GM23338 (cell line): ENCODE measurements around the gene EZH2. TPM values are rescaled to one million over a fixed set of nuclear protein-coding genes. Genes with fewer than 3 reads are reported as not detected.

Source experiments
- ATAC-seq: fragments of 200-7000 bp; cut with Tn5 transposase; 3 replicates; pipeline ENCODE4 v1.9.1; 2020
- DNase-seq: peaks from one replicate; pipeline ENCODE4 v3.0.0-alpha.2; 2015; ENCODE audit warnings: low spot score
- H2AFZ ChIP-seq: fragments of 200-600 bp; sonication (generic); 2 replicates; pipeline ENCODE4 v1.8.0; 2016; ENCODE audit warnings: antibody characterized with exemption, mild to moderate bottlenecking, moderate library complexity
- H3F3A ChIP-seq: fragments of 200-600 bp; sonication (generic); replicated peaks from 2 replicates; pipeline ENCODE4 v1.8.0; 2017; ENCODE audit warnings: antibody characterized with exemption, mixed run types, low read depth
- H3K27ac ChIP-seq: fragments of 200-600 bp; sonication (generic); 2 replicates; pipeline ENCODE4 v1.6.1; 2016; ENCODE audit warnings: low read depth
- H3K27me3 ChIP-seq: fragments of 200-600 bp; sonication (generic); 2 replicates; pipeline ENCODE4 v1.8.0; 2016; ENCODE audit warnings: mild to moderate bottlenecking, mixed run types, moderate library complexity; ENCODE audit not compliant: insufficient read depth
- H3K36me3 ChIP-seq: fragments of 200-600 bp; sonication (generic); 2 replicates; pipeline ENCODE4 v1.8.0; 2016; ENCODE audit warnings: mild to moderate bottlenecking; ENCODE audit not compliant: insufficient read depth
- H3K4me1 ChIP-seq: fragments of 200-600 bp; sonication (generic); 2 replicates; pipeline ENCODE4 v1.8.0; 2016; ENCODE audit warnings: mild to moderate bottlenecking, moderate library complexity; ENCODE audit not compliant: insufficient read depth
- H3K4me2 ChIP-seq: fragments of 200-600 bp; sonication (generic); 2 replicates; pipeline ENCODE4 v1.7.1; 2017; ENCODE audit warnings: mixed run types
- H3K4me3 ChIP-seq: fragments of 200-600 bp; sonication (generic); 2 replicates; pipeline ENCODE4 v1.6.1; 2016; ENCODE audit warnings: mixed run types
- H3K79me2 ChIP-seq: fragments of 200-600 bp; sonication (generic); replicated peaks from 2 replicates; pipeline ENCODE4 v1.8.0; 2017; ENCODE audit warnings: mild to moderate bottlenecking; ENCODE audit not compliant: insufficient read depth
- H3K9me2 ChIP-seq: fragments of 200-600 bp; sonication (generic); 2 replicates; pipeline ENCODE4 v1.8.0; 2017; ENCODE audit not compliant: insufficient read depth
- H4K20me1 ChIP-seq: fragments of 200-600 bp; sonication (generic); replicated peaks from 2 replicates; pipeline ENCODE4 v1.8.0; 2017; ENCODE audit warnings: mild to moderate bottlenecking; ENCODE audit not compliant: insufficient read depth
- H3K27ac Mint-ChIP-seq: 2 replicates; pipeline ENCODE4 v1.8.0; 2020; ENCODE audit warnings: inconsistent platforms, mild to moderate bottlenecking, moderate library complexity, mixed read lengths
- H3K27me3 Mint-ChIP-seq: 3 replicates; pipeline ENCODE4 v1.8.0; 2022; ENCODE audit warnings: low read depth, mild to moderate bottlenecking, moderate library complexity, mixed read lengths, inconsistent platforms; ENCODE audit not compliant: insufficient read depth, poor library complexity
- H3K36me3 Mint-ChIP-seq: 3 replicates; pipeline ENCODE4 v1.8.0; 2021; ENCODE audit warnings: low read depth, mild to moderate bottlenecking, inconsistent platforms, moderate library complexity, mixed read lengths
- H3K4me1 Mint-ChIP-seq: 3 replicates; pipeline ENCODE4 v1.8.0; 2020; ENCODE audit warnings: mild to moderate bottlenecking, inconsistent platforms, mixed read lengths
- H3K4me3 Mint-ChIP-seq: 3 replicates; pipeline ENCODE4 v1.8.0; 2021; ENCODE audit warnings: moderate library complexity, mild to moderate bottlenecking, inconsistent platforms, mixed read lengths
- H3K9me3 Mint-ChIP-seq: 3 replicates; pipeline ENCODE4 v1.8.0; 2020; ENCODE audit warnings: moderate library complexity, mild to moderate bottlenecking, inconsistent platforms, mixed read lengths
- CREB1 ChIP-seq: fragments of 250-450 bp; sonication (Bioruptor Pico); IDR thresholded peaks from 2 replicates; pipeline ENCODE4 v1.5.0; 2020; ENCODE audit warnings: low read depth, mild to moderate bottlenecking, moderate library complexity
- CTCF ChIP-seq, 2 experiments: fragments of 200-600 bp in 1 of 2; sonication (generic) in 1 of 2; conservative IDR thresholded peaks; 2 replicates each; pipeline versions ENCODE4 v1.5.1 to v1.6.1; 2016 to 2017; ENCODE audit warnings: antibody characterized with exemption in 2 of 2, low read depth in 2 of 2, mild to moderate bottlenecking in 2 of 2, moderate library complexity in 1 of 2
- ETS1 ChIP-seq: IDR thresholded peaks from 2 replicates; pipeline ENCODE4 v1.6.1; 2016; ENCODE audit warnings: antibody characterized with exemption
- EZH2 ChIP-seq: fragments of 200-600 bp; sonication (generic); IDR thresholded peaks from one replicate; pipeline ENCODE4 v1.8.0; 2017; ENCODE audit warnings: antibody characterized with exemption, mild to moderate bottlenecking, low read depth; ENCODE audit not compliant: unreplicated experiment
- EZH2phosphoT487 ChIP-seq: fragments of 200-600 bp; sonication (generic); IDR thresholded peaks from one replicate; pipeline ENCODE4 v1.8.1; 2018; ENCODE audit warnings: antibody characterized with exemption; ENCODE audit not compliant: unreplicated experiment
- JUNB ChIP-seq: IDR thresholded peaks from one replicate; pipeline ENCODE4 v1.6.1; 2016; ENCODE audit warnings: antibody characterized with exemption; ENCODE audit not compliant: unreplicated experiment
- NANOG ChIP-seq: IDR thresholded peaks from 2 replicates; pipeline ENCODE4 v1.6.1; 2016; ENCODE audit warnings: antibody characterized with exemption, borderline replicate concordance
- POLR2AphosphoS5 ChIP-seq: IDR thresholded peaks from 2 replicates; pipeline ENCODE4 v1.6.1; 2016; ENCODE audit warnings: antibody characterized with exemption, low read depth
- REST ChIP-seq: IDR thresholded peaks from one replicate; pipeline ENCODE4 v1.6.1; 2018; ENCODE audit warnings: antibody characterized with exemption; ENCODE audit not compliant: unreplicated experiment
- STAT1 ChIP-seq: IDR thresholded peaks from one replicate; pipeline ENCODE4 v1.6.1; 2016; ENCODE audit warnings: antibody characterized with exemption; ENCODE audit not compliant: unreplicated experiment
- ZNF114 ChIP-seq: fragments of 250-450 bp; sonication (Bioruptor Pico); IDR thresholded peaks from 2 replicates; pipeline ENCODE4 v1.5.0; 2020; ENCODE audit warnings: mild to moderate bottlenecking, moderate library complexity
- ZNF331 ChIP-seq: fragments of 250-450 bp; sonication (Bioruptor Pico); IDR thresholded peaks from 2 replicates; pipeline ENCODE4 v1.5.0; 2020; ENCODE audit warnings: low read depth, mild to moderate bottlenecking, moderate library complexity
- ZNF462 ChIP-seq: fragments of 250-450 bp; sonication (Bioruptor Pico); IDR thresholded peaks from 2 replicates; pipeline ENCODE4 v1.5.0; 2020; ENCODE audit warnings: mild to moderate bottlenecking, moderate library complexity
- polyA plus RNA-seq: library from polyadenylated mRNA; unstranded; fragments of >200 nt; fragmentation: Nextera tagmentation; extraction: Ambion mirVana; gene quantifications from 2 replicates; pipeline ENCODE4 v1.2.1, GENCODE V29; 2016
- total RNA-seq: library from RNA; depleted of rRNA; stranded (reverse); fragments of >200 nt; shearing (Covaris generic); gene quantifications from 2 replicates; pipeline ENCODE4 v1.2.3, GENCODE V29; 2014

The EZH2 gene
- total and polyA plus RNA-seq, 2 experiments from 2014 or later, result 33.9 to 38.6 TPM

GRCh38 chr7:148865283-148865682 is 18.8 kb downstream of the EZH2 start:
- peaks cover 19% of the 10 kb centered on the region for H3K36me3 Mint-ChIP-seq
- peaks cover 33% of the 10 kb centered on the region for H3K4me1 Mint-ChIP-seq
- H3K9me3 Mint-ChIP-seq, result peaks cover 7% of the 10 kb centered on the region; the same call in 2 of the 3 replicates
- Histone ChIP-seq H3K27me3 (no peaks in the 10 kb centered on the region), H3K27ac (no peak overlapping the region), H3K4me1 (peaks cover 18% of the 10 kb centered on the region), H3K4me2 (no peak overlapping the region), H4K20me1 (peaks cover 35% of the 10 kb centered on the region), H3F3A (0 out of 2 replicates have a peak, but pooled peaks cover 6% of the 10 kb centered on the region), H3K4me3 (no peak overlapping the region), H3K9me2 (no peaks in the 10 kb centered on the region), H3K36me3 (no peaks in the 10 kb centered on the region), H3K79me2 (peaks cover 98% of the 10 kb centered on the region), H2AFZ (no peak overlapping the region)
- no peak overlapping the region for H3K4me3 Mint-ChIP-seq
- DNase-seq (no peak), ATAC-seq (no peak)
- no peak overlapping the region for H3K27ac Mint-ChIP-seq
- TF ChIP-seq POLR2AphosphoS5 (no peak), STAT1 (no peak), REST (no peak), CREB1 (CRISPR knock-in tag) (no peak), ZNF331 (no peak), NANOG (no peak), EZH2phosphoT487 (no peak), ZNF462 (CRISPR knock-in tag) (no peak), ZNF114 (CRISPR knock-in tag) (no peak), CTCF (conservative IDR thresholded peaks at IDR 0.05; ENCODE audit: low read depth in 2 of 2) (no peak), EZH2 (no peak), ETS1 (no peak), JUNB (no peak)
- no peaks in the 10 kb centered on the region for H3K27me3 Mint-ChIP-seq
